SU-DHL-6 (cell line): Measurements from ENCODE around the gene LRRC28.

ENCODE experiments used
- EZH2phosphoT487 ChIP-seq: fragments of 200-600 bp; sonication (generic), shearing (Covaris generic); conservative IDR thresholded peaks from 2 replicates; pipeline ENCODE4 v1.6.1; 2018; ENCODE audit warnings: mild to moderate bottlenecking, antibody characterized with exemption, low read length, moderate library complexity, mixed read lengths
- TF ChIP-seq, protein P1 (sequence below): fragments of 200-600 bp; sonication (generic); IDR thresholded peaks from one replicate; pipeline ENCODE4 v1.5.1; 2017; ENCODE audit warnings: antibody characterized with exemption, mild to moderate bottlenecking, low read length, moderate library complexity; ENCODE audit not compliant: insufficient read depth, poor library complexity, severe bottlenecking

DNA sequence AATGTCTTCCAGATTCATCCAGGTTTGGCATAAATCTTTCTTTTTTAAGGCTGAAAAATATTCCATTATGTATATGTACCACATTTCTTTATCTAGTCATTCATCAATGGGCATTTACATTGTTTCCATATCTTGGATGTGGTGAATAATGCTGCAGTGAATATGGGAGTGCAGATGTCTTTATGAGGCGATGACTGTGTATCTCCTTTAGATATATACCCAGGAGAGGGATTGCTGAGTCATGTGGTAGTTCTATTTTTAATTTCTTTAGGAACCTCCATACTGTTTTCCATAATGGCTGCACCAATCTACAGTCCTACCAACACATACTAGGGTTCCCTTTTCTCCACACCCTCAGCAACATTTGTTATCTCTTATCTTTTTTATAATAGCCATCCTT is 96.3 kb downstream of the LRRC28 start:
- TF ChIP-seq EZH2phosphoT487: no peak
- TF ChIP-seq, protein P1, sequence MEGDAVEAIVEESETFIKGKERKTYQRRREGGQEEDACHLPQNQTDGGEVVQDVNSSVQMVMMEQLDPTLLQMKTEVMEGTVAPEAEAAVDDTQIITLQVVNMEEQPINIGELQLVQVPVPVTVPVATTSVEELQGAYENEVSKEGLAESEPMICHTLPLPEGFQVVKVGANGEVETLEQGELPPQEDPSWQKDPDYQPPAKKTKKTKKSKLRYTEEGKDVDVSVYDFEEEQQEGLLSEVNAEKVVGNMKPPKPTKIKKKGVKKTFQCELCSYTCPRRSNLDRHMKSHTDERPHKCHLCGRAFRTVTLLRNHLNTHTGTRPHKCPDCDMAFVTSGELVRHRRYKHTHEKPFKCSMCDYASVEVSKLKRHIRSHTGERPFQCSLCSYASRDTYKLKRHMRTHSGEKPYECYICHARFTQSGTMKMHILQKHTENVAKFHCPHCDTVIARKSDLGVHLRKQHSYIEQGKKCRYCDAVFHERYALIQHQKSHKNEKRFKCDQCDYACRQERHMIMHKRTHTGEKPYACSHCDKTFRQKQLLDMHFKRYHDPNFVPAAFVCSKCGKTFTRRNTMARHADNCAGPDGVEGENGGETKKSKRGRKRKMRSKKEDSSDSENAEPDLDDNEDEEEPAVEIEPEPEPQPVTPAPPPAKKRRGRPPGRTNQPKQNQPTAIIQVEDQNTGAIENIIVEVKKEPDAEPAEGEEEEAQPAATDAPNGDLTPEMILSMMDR: no peak
